ES-I3 (cell line): Measurements from ENCODE around the gene RPRML.
"Not testable (repeated sequence)": the region's sequence is repeated elsewhere in the genome, so short reads cannot be mapped to it uniquely, and the experiment has no call there.

ENCODE experiments used
- H3K36me3 ChIP-seq: 2 replicates; pipeline ENCODE4 v1.6.1; 2013; ENCODE audit warnings: mild to moderate bottlenecking, low read length, control low read depth, moderate library complexity; ENCODE audit not compliant: insufficient read depth
- H3K4me1 ChIP-seq: 2 replicates; pipeline ENCODE4 v1.6.1; 2013; ENCODE audit warnings: mild to moderate bottlenecking, control low read depth, low read length; ENCODE audit not compliant: insufficient read depth
- H3K9ac ChIP-seq: 2 replicates; pipeline ENCODE4 v1.6.1; 2013; ENCODE audit warnings: low read depth, mild to moderate bottlenecking, low read length, moderate library complexity
- H3K9me3 ChIP-seq: 2 replicates; pipeline ENCODE4 v1.6.1; 2013; ENCODE audit warnings: mild to moderate bottlenecking, low read length, moderate library complexity; ENCODE audit not compliant: control insufficient read depth, insufficient read depth

RPRML gene

DNA sequence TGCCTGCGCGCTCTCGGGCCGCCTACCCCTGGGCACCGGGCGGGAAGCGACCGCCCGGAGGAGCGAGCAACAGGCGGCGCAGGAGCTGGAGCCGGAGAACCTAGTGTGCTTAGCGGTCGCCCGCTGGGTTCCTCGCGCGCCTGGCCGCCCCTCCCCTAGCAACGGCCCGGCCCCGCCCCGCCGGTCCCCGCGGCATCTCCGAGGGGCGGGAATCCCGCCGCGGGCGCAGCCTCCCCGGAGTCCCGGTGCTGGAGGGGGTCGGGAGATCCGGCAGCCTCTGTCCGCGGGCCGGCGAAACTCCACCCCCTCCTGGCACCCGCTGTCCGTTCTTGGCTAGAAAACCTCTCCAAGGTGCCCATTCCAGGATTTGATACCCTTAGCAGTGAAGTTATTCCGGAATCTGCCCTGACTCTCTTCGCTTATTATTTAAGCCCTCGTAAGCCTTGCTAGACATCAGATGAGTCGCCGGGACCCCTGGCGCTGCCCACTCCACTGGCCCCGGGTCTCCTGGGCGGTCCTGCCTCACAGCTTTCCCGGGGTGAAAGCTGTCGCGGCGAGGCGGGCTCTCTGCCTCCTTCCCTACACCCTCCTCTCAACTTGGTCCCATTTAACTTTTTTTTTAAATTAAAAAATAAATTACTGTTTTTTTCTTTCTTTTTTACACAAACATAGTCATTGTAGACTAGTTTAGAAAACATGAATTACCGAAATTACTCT is at the start of gene RPRML:
Gene RPRML (minus strand): TSS at position 107 of the 717 bp plus-strand sequence. CDS start 246 bp downstream, outside the sequence.
- no peaks in the 10 kb centered on the region for H3K9me3 ChIP-seq
- H3K4me1 ChIP-seq = peaks cover 22% of the 10 kb centered on the region
- H3K9ac ChIP-seq = peak within 1 kb of the TSS; percentile 64
- H3K36me3 ChIP-seq = no peaks in the 10 kb centered on the region

DNA sequence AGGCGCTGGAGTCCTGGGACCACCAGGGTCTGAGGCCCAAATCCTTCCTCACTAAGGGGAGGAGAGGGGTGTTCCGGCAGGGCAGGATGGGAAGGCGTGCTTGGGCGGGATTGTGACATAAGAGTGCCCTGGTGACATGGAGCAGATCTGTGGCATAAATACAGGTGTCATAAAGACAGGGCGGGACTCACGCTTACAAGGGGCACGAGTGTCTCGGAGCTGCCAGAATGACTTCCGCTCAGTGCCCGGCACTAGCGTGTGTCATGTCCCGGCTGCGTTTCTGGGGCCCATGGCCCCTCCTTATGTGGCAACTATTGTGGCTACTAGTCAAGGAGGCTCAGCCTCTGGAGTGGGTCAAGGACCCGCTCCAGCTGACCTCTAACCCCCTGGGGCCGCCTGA is 37.9 kb upstream of the RPRML start:
- not testable (repeated sequence) for H3K4me1 ChIP-seq, H3K9me3 ChIP-seq, H3K9ac ChIP-seq, H3K36me3 ChIP-seq

GRCh38 chr17:47013341-47013740 is 34.3 kb upstream of the RPRML start:
- H3K9ac ChIP-seq = no peak overlapping the region
- H3K36me3 ChIP-seq = no peaks in the 10 kb centered on the region
- H3K9me3 ChIP-seq = no peaks in the 10 kb centered on the region
- no peaks in the 10 kb centered on the region for H3K4me1 ChIP-seq

DNA sequence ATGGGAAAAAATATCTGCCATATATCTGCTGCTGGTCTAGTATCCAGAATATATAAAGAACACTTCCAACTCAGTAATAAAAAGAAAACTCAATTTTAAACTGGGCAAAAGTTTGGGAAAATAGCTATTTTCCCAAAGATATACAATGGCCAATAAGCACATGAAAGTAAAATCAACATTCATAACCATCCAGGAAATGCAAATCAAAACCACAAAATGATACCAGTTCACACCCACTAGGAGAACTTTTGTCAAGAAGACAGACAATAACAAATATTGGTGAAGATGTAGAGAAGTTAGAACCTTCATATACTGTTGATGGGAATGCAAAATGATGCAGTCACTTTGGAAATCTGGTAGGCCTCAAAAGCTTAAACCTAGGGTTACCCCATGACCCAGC is 33.4 kb upstream of the RPRML start:
- Histone ChIP-seq H3K9ac (no peak overlapping the region), H3K36me3 (no peaks in the 10 kb centered on the region), H3K9me3 (no peaks in the 10 kb centered on the region), H3K4me1 (no peaks in the 10 kb centered on the region)

DNA sequence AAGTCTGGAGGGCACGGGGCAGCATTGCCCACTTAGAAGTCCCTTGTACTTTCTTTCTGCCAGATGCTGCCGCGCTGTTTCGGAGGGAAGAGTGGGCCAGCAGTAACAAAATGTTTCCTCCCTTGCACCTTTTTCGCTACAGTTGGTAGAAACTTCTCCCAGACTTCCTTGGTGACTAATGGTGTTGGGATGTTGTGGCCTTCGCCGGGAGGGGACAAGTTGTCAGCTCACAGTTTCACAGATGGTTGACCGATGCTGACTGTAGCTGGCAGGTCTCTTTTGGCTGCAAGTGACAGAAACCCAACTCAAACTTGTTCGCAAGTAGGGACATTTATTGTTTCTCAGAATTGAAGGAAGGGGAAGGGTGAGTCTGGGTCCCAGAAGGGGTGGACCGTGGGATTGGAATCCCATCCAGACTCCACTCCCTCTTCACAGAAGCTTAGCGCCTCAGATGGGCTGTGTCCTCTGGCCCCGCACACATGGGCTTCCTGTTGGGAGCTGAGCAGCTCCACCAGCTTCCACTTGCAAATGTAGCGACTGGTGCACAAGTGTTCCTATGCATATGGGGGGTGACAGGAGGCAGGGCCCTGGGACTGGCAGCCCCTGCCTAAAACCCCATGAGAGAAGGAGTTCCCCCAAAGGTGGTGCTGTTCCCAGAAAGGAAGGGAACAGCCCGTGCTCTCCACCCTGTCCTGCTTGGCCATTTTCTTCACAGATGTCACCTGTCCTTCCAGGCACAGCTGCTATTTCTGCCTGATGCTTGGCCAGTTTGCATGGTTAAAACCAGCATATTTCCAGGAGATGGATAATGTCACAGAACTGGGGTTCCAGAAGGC is 30.9 kb upstream of the RPRML start:
- Histone ChIP-seq H3K36me3 (no peaks in the 10 kb centered on the region), H3K9me3 (no peaks in the 10 kb centered on the region), H3K9ac (no peak overlapping the region), H3K4me1 (no peaks in the 10 kb centered on the region)

GRCh38 chr17:47004906-47005305 is 25.9 kb upstream of the RPRML start:
- Histone ChIP-seq H3K9ac (no peak overlapping the region), H3K36me3 (no peaks in the 10 kb centered on the region), H3K4me1 (no peaks in the 10 kb centered on the region), H3K9me3 (no peaks in the 10 kb centered on the region)

- not testable (repeated sequence) for H3K4me1 ChIP-seq, H3K9me3 ChIP-seq, H3K36me3 ChIP-seq, H3K9ac ChIP-seq
Measured at GRCh38 chr17:47003864-47004263, 24.8 kb upstream of the RPRML start.

GRCh38 chr17:46995841-46996571 is 17.0 kb upstream of the RPRML start:
- no peak overlapping the region for H3K9ac ChIP-seq
- no peaks in the 10 kb centered on the region for H3K4me1 ChIP-seq
- no peaks in the 10 kb centered on the region for H3K9me3 ChIP-seq
- no peaks in the 10 kb centered on the region for H3K36me3 ChIP-seq

- no peaks in the 10 kb centered on the region for H3K4me1 ChIP-seq
- H3K36me3 ChIP-seq = no peaks in the 10 kb centered on the region
- H3K9ac ChIP-seq = no peak overlapping the region
- no peaks in the 10 kb centered on the region for H3K9me3 ChIP-seq
Measured at GRCh38 chr17:46994993-46995392, 15.9 kb upstream of the RPRML start.

- no peaks in the 10 kb centered on the region for H3K9me3 ChIP-seq
- H3K36me3 ChIP-seq = no peaks in the 10 kb centered on the region
- H3K9ac ChIP-seq = no peak overlapping the region
- H3K4me1 ChIP-seq = no peaks in the 10 kb centered on the region
Measured at GRCh38 chr17:46991617-46992016, 12.6 kb upstream of the RPRML start.

- no peaks in the 10 kb centered on the region for H3K9me3 ChIP-seq
Measured at GRCh38 chr17:46989637-46990431, 10.8 kb upstream of the RPRML start.

DNA sequence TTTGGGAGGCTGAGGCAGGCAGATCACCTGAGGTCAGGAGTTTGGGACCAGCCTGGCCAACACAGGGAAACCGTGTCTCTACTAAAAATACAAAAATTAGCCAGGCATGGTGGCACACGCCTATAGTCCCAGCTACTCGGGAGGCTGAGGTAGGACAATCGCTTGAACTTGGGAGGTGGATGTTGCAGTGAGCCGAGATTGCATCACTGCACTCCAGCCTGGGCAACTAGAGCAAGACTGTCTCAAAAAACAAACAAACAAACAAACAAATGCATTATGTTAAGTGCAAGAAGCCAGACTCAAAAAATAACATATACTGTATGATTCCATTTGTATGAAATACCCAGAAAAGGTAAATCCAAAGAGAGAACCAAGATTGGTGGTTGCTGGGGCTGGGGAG is 8.9 kb upstream of the RPRML start:
- H3K36me3 ChIP-seq, H3K4me1 ChIP-seq, H3K9ac ChIP-seq, H3K9me3 ChIP-seq: not testable (repeated sequence)

More at GRCh38 chr17:46989637-46990431, 10.8 kb upstream of the RPRML start:
- Histone ChIP-seq H3K9ac (no peak overlapping the region), H3K36me3 (no peaks in the 10 kb centered on the region), H3K4me1 (no peaks in the 10 kb centered on the region)

GRCh38 chr17:46986366-46986765 is 7.3 kb upstream of the RPRML start:
- Histone ChIP-seq H3K9ac (no peak overlapping the region), H3K36me3 (no peaks in the 10 kb centered on the region), H3K9me3 (no peaks in the 10 kb centered on the region), H3K4me1 (peaks cover under 1% of the 10 kb centered on the region; the same call in 1 of the 2 replicates)

- H3K9ac ChIP-seq = no peak overlapping the region
- H3K9me3 ChIP-seq = no peaks in the 10 kb centered on the region
- H3K4me1 ChIP-seq = peaks cover 10% of the 10 kb centered on the region
- no peaks in the 10 kb centered on the region for H3K36me3 ChIP-seq
Measured at GRCh38 chr17:46984892-46985291, 5.8 kb upstream of the RPRML start.
